Activated T-helper 2 cell treated with anti-CD3 and anti-CD28 coated beads, Interferon-gamma antibody, Interleukin-2, Interleukin-4, amounts not matched to agents 10 μg/mL and 5 μg/mL and 100 μg/mL, durations not matched to agents 14 hours and 24 hours and 36 hours (primary cell): Measurements from ENCODE around the gene ANKRD12. TPM values are rescaled to one million over a fixed set of nuclear protein-coding genes. Genes with fewer than 3 reads are reported as not detected.
"Not testable (repeated sequence)": the region's sequence is repeated elsewhere in the genome, so short reads cannot be mapped to it uniquely, and the experiment has no call there.

Source experiments
- DNase-seq: peaks from one replicate; pipeline ENCODE4 v3.0.0; 2021; ENCODE audit warnings: low spot score
- H3K27ac Mint-ChIP-seq: one replicate; pipeline ENCODE4 v1.8.0; 2021; ENCODE audit warnings: mixed read lengths
- H3K27me3 Mint-ChIP-seq: one replicate; pipeline ENCODE4 v1.8.0; 2021; ENCODE audit warnings: low read depth, mixed read lengths
- H3K36me3 Mint-ChIP-seq: one replicate; pipeline ENCODE4 v1.8.0; 2021; ENCODE audit warnings: low read depth, mixed read lengths
- H3K4me1 Mint-ChIP-seq: one replicate; pipeline ENCODE4 v1.8.0; 2021; ENCODE audit warnings: low read depth, mixed read lengths
- H3K4me3 Mint-ChIP-seq: one replicate; pipeline ENCODE4 v1.8.0; 2021; ENCODE audit warnings: low read depth, mild to moderate bottlenecking, moderate library complexity, mixed read lengths
- H3K9me3 Mint-ChIP-seq: one replicate; pipeline ENCODE4 v1.8.0; 2021; ENCODE audit warnings: mixed read lengths
- intact Hi-C: fragments of 100-400 bp; cut with micrococcal nuclease; formaldehyde crosslinking; loops from one replicate; pipeline ENCODE4 v1.15.1; 2023
- total RNA-seq: library from RNA; stranded (reverse); gene quantifications from 2 replicates; pipeline ENCODE4 v1.2.3, GENCODE V29; 2022

Gene ANKRD12
- total RNA-seq, 1 donor from 2014 or later = 68.7 TPM

GRCh38 chr18:9157806-9158205 lies 21.2 kb downstream of the ANKRD12 start:
- no peaks in the 10 kb centered on the region for H3K27me3 Mint-ChIP-seq
- DNase-seq = no peak
- H3K27ac Mint-ChIP-seq = no peak overlapping the region
- intact Hi-C loops = no loop called here
- H3K4me1 Mint-ChIP-seq = peaks cover 48% of the 10 kb centered on the region
- peaks cover 18% of the 10 kb centered on the region for H3K9me3 Mint-ChIP-seq
- H3K4me3 Mint-ChIP-seq = no peak overlapping the region
- H3K36me3 Mint-ChIP-seq = peaks cover 47% of the 10 kb centered on the region

GRCh38 chr18:9160014-9160413 lies 23.4 kb downstream of the ANKRD12 start:
- H3K9me3 Mint-ChIP-seq = peaks cover 40% of the 10 kb centered on the region
- no peak for DNase-seq
- H3K4me3 Mint-ChIP-seq = no peak overlapping the region
- no peaks in the 10 kb centered on the region for H3K27me3 Mint-ChIP-seq
- no peak overlapping the region for H3K27ac Mint-ChIP-seq
- peaks cover 61% of the 10 kb centered on the region for H3K36me3 Mint-ChIP-seq
- peaks cover 32% of the 10 kb centered on the region for H3K4me1 Mint-ChIP-seq
- intact Hi-C loops = no loop called here

GRCh38 chr18:9162663-9163062 lies 26.1 kb downstream of the ANKRD12 start:
- H3K4me1 Mint-ChIP-seq = peaks cover 16% of the 10 kb centered on the region

GRCh38 chr18:9164149-9164548 lies 27.6 kb downstream of the ANKRD12 start:
- DNase-seq, H3K4me1 Mint-ChIP-seq, H3K27me3 Mint-ChIP-seq, intact Hi-C loops, H3K4me3 Mint-ChIP-seq, H3K27ac Mint-ChIP-seq: not testable (repeated sequence)
- peaks cover 51% of the 10 kb centered on the region for H3K9me3 Mint-ChIP-seq
- peaks cover 68% of the 10 kb centered on the region for H3K36me3 Mint-ChIP-seq

More at GRCh38 chr18:9162663-9163062, 26.1 kb downstream of the ANKRD12 start:
- Mint-ChIP-seq H3K36me3 (peaks cover 63% of the 10 kb centered on the region), H3K9me3 (peaks cover 43% of the 10 kb centered on the region)
- intact Hi-C loops, DNase-seq, H3K27me3 Mint-ChIP-seq, H3K27ac Mint-ChIP-seq, H3K4me3 Mint-ChIP-seq: not testable (repeated sequence)

- H3K4me3 Mint-ChIP-seq, H3K4me1 Mint-ChIP-seq, H3K27ac Mint-ChIP-seq, DNase-seq, intact Hi-C loops, H3K27me3 Mint-ChIP-seq: not testable (repeated sequence)
- peaks cover 74% of the 10 kb centered on the region for H3K36me3 Mint-ChIP-seq
- peaks cover 57% of the 10 kb centered on the region for H3K9me3 Mint-ChIP-seq
Observed at GRCh38 chr18:9165883-9166282, 29.3 kb downstream of the ANKRD12 start.

- H3K4me1 Mint-ChIP-seq = peaks cover 21% of the 10 kb centered on the region
- H3K27ac Mint-ChIP-seq, DNase-seq, intact Hi-C loops, H3K4me3 Mint-ChIP-seq, H3K27me3 Mint-ChIP-seq: not testable (repeated sequence)
- peaks cover 30% of the 10 kb centered on the region for H3K9me3 Mint-ChIP-seq
- peaks cover 60% of the 10 kb centered on the region for H3K36me3 Mint-ChIP-seq
Observed at GRCh38 chr18:9169515-9169914, 32.9 kb downstream of the ANKRD12 start.

GRCh38 chr18:9171919-9172318 lies 35.3 kb downstream of the ANKRD12 start:
- H3K27ac Mint-ChIP-seq, H3K27me3 Mint-ChIP-seq, intact Hi-C loops, DNase-seq, H3K4me3 Mint-ChIP-seq: not testable (repeated sequence)
- Mint-ChIP-seq H3K36me3 (peaks cover 57% of the 10 kb centered on the region), H3K9me3 (peaks cover 20% of the 10 kb centered on the region), H3K4me1 (peaks cover 24% of the 10 kb centered on the region)

- H3K4me3 Mint-ChIP-seq = no peak overlapping the region
- intact Hi-C loops = no loop called here
- no peaks in the 10 kb centered on the region for H3K27me3 Mint-ChIP-seq
- H3K9me3 Mint-ChIP-seq = peaks cover 17% of the 10 kb centered on the region
- DNase-seq = no peak
- peak overlapping the region; percentile 15 for H3K27ac Mint-ChIP-seq
- peaks cover 58% of the 10 kb centered on the region for H3K36me3 Mint-ChIP-seq
- H3K4me1 Mint-ChIP-seq = peaks cover 24% of the 10 kb centered on the region
Observed at GRCh38 chr18:9172506-9173127, 36.0 kb downstream of the ANKRD12 start.

- Mint-ChIP-seq H3K4me1 (peaks cover 26% of the 10 kb centered on the region), H3K9me3 (peaks cover 11% of the 10 kb centered on the region), H3K27me3 (no peaks in the 10 kb centered on the region), H3K36me3 (peaks cover 56% of the 10 kb centered on the region), H3K4me3 (no peak overlapping the region), H3K27ac (no peak overlapping the region)
- DNase-seq = no peak
- intact Hi-C loops = no loop called here
Observed at GRCh38 chr18:9173770-9174233, 37.2 kb downstream of the ANKRD12 start.

GRCh38 chr18:9174302-9174701 lies 37.7 kb downstream of the ANKRD12 start:
- Mint-ChIP-seq H3K4me3 (no peak overlapping the region), H3K27me3 (no peaks in the 10 kb centered on the region), H3K9me3 (peaks cover 7% of the 10 kb centered on the region), H3K27ac (no peak overlapping the region), H3K4me1 (peaks cover 23% of the 10 kb centered on the region), H3K36me3 (peaks cover 54% of the 10 kb centered on the region)
- DNase-seq = no peak
- intact Hi-C loops = no loop called here

- Mint-ChIP-seq H3K4me1 (peaks cover 22% of the 10 kb centered on the region), H3K4me3 (no peak overlapping the region), H3K27ac (no peak overlapping the region), H3K9me3 (peaks cover 4% of the 10 kb centered on the region), H3K36me3 (peaks cover 53% of the 10 kb centered on the region), H3K27me3 (no peaks in the 10 kb centered on the region)
- intact Hi-C loops = no loop called here
- no peak for DNase-seq
Observed at GRCh38 chr18:9175115-9175514, 38.5 kb downstream of the ANKRD12 start.

GRCh38 chr18:9177031-9177430 lies 40.5 kb downstream of the ANKRD12 start:
- Mint-ChIP-seq H3K27ac (no peak overlapping the region), H3K27me3 (no peaks in the 10 kb centered on the region), H3K4me3 (no peak overlapping the region), H3K4me1 (peaks cover 24% of the 10 kb centered on the region), H3K36me3 (peaks cover 46% of the 10 kb centered on the region), H3K9me3 (no peaks in the 10 kb centered on the region)
- intact Hi-C loops = no loop called here
- no peak for DNase-seq

GRCh38 chr18:9177466-9177865 lies 40.9 kb downstream of the ANKRD12 start:
- peaks cover 46% of the 10 kb centered on the region for H3K36me3 Mint-ChIP-seq
- DNase-seq = no peak
- H3K27me3 Mint-ChIP-seq = no peaks in the 10 kb centered on the region
- H3K9me3 Mint-ChIP-seq = no peaks in the 10 kb centered on the region
- peaks cover 20% of the 10 kb centered on the region for H3K4me1 Mint-ChIP-seq
- intact Hi-C loops = no loop called here
- H3K4me3 Mint-ChIP-seq = no peak overlapping the region
- no peak overlapping the region for H3K27ac Mint-ChIP-seq
